Ramos (cell line): Measurements from ENCODE around the gene FAM193B.
"Not testable (repeated sequence)": the region's sequence is repeated elsewhere in the genome, so short reads cannot be mapped to it uniquely, and the experiment has no call there.

Experiments used
- in situ Hi-C: fragments of 300-500 bp; cut with MboI; formaldehyde crosslinking; loops from one replicate; pipeline ENCODE4 v1.14.3; 2022; ENCODE audit warnings: low sequenced_read_pairs; ENCODE audit not compliant: unreplicated experiment

FAM193B gene

GRCh38 chr5:177588413-177588909 lies 34.1 kb upstream of the FAM193B start:
- in situ Hi-C loops, result no loop called here

GRCh38 chr5:177578316-177578715 lies 24.0 kb upstream of the FAM193B start:
- in situ Hi-C loops, result no loop called here

DNA sequence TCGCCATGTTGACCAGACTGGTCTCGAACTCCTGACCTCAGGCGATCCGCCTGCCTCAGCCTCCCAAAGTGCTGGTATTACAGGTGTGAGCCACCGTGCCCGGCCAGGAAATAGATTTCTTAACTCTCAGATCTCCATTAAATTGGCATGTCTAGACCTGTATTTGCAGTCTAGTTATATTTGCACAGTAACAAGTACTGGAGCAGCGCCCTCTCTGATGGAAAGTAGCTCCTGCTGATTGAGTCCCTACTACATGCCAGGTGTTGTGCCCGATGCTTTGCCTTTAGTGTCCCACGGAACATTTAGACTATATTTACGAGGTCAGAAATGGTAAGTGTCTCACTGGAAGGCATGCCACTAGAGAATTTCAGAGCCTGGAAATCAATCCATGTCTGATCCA lies 21.8 kb upstream of the FAM193B start:
- in situ Hi-C loops, result no loop called here

DNA sequence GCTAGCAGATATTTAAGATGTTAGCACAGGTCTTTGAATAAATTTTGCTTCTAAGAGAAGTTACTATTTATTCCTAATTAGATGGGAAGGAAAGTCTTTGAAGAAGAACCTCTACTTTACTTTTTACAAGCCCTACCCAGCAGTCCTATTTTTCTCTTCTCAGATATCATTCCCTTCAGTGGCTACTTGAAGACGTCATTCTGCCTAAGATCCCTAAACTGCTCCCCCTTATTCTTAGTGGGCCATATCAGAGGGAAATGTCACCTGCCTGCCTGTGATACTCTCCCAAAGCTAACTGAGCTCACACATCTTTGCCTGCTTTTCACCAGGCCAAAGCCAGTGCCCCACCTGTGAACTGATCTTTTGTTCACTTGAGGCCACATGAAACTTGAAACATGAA lies 21.1 kb upstream of the FAM193B start:
- in situ Hi-C loops, result no loop called here

GRCh38 chr5:177569894-177570293 lies 15.5 kb upstream of the FAM193B start:
- in situ Hi-C loops, result no loop called here

DNA sequence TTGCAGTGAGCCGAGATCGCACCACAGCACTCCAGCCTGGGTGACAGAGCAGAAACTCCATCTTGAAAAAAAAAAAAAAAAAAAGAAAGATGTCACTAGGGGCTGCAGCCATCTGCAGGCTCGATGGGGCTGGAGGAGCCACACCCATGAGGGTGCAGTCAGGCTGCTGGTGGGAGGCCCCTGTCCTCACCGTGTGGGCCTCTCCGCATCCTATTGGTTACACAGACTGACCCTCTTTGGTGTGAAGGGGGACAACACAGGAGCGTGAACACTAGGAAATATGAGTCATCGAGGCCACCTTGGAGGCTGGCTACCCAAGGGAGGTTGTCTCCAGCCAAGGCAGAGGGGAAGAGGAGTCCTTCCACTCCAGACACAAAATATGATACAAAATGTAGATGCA lies 14.0 kb upstream of the FAM193B start:
- in situ Hi-C loops, result no loop called here

- in situ Hi-C loops, result no loop called here
Measured at GRCh38 chr5:177565046-177565445, 10.7 kb upstream of the FAM193B start.

GRCh38 chr5:177559446-177559941 lies 5.1 kb upstream of the FAM193B start:
- in situ Hi-C loops, result not testable (repeated sequence)

DNA sequence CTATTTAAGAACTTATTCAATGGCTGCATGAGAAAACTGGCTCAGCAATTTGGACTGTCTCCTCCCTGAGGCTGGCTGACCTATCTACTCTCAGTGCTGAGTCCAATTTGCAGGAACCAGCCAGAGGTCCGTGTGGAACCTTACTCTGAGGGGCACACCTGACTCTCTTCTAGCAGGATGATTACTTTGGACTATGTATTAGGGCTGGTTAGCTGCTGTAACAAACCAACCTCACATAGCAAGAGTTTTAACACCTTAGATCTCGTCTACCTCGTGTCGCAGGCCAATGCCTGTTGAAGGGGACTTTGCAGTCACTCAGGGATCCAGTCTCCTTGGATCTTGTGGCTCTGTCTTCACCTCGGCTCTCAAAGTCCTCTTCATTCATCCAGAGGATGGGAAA lies 3.4 kb upstream of the FAM193B start:
- in situ Hi-C loops, result no loop called here

- in situ Hi-C loops, result no loop called here
Measured at GRCh38 chr5:177557041-177557647, 2.8 kb upstream of the FAM193B start.

GRCh38 chr5:177555665-177556064 lies 1.3 kb upstream of the FAM193B start:
- in situ Hi-C loops, result no loop called here

DNA sequence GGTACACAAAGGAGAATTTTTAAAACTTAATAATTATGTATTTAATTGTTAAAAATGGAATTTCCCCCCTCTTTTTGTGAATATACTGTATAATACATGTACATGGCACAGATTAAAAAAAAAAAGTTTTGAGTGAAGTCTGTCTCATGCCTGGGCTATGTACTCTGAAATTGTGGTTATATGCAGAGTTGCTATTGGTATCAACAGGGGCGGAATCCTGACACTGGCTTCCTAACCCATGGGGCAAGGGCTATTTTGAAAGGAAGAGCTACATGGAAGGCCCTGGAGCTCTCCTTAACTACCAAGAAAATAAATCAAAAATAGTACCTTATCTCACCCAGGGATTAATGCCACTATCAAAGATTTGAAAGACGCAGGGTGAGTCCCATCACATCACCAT lies 865 bp upstream of the FAM193B start:
- in situ Hi-C loops, result no loop called here

- in situ Hi-C loops, result no loop called here
Measured at GRCh38 chr5:177553671-177554429, 513 bp downstream of the FAM193B start.

- in situ Hi-C loops, result no loop called here
Measured at GRCh38 chr5:177552839-177553455, 1.4 kb downstream of the FAM193B start.

DNA sequence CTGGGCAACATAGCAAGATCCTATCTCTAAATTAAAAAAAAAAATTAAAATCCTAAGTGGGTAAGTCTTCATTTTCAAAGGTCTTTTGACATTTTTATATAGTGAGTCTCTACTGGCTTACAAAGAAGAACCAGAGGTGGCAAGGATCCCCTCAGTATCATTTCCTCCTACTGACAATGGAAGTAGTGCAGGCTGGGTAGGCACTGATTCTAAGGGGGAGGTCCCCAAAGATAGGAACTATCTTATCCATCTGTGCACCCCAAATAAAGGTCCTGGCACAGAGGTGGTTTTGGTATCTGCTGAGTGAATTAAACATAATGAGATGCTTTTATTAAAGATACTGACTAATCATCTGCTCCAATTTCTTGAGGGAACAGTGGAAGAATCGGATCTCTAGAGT lies 4.2 kb downstream of the FAM193B start:
- in situ Hi-C loops, result no loop called here

- in situ Hi-C loops, result no loop called here
Measured at GRCh38 chr5:177548495-177548894, 5.9 kb downstream of the FAM193B start.

GRCh38 chr5:177547736-177548135 lies 6.6 kb downstream of the FAM193B start:
- in situ Hi-C loops, result no loop called here

GRCh38 chr5:177546258-177546741 lies 8.1 kb downstream of the FAM193B start:
- in situ Hi-C loops, result no loop called here

DNA sequence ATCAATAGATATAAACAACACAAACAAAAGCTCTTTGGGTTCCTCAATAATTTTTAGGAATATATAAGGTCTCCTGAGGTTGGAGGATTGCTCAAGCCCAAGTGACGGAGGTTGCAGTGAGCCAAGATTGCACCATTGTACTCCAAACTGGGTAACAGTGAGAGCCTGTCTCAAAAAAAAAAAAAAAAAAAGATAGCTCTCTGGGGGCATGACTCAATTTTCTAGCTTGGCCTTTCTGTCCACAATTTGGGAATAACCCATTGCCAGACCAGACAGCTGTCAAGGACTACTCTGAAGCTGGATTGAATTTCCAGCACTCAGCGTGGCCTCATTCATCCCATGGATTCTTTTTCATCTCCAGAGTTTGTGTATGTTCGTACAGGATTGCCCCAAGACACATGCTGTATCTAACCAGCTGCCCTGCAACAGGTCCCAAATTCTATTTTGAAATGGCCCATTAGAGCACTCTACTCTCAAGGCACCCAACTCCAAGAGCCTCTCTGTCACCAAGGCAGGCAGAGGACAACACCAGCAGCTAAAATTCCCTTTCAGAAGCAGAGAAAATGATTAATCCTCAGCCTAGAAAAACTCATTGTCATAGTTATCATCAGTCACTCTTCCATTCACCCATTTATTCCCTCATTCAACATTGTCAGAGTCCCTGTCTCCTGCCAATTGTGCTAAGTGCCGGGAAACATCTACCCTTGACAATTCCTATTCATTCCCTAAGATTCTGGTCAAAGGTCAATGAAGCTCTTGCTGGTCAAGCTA lies 8.7 kb downstream of the FAM193B start:
- in situ Hi-C loops, result no loop called here

- in situ Hi-C loops, result no loop called here
Measured at GRCh38 chr5:177542816-177543465, 11.4 kb downstream of the FAM193B start.
